Islet precursor cell (in vitro differentiated cells): ENCODE results near the gene RPP25.

ENCODE experiments used
- DNase-seq: peaks from one replicate; pipeline ENCODE4 v3.0.0-alpha.2; 2018

Gene RPP25

GRCh38 chr15:74913041-74913440 is 43.5 kb downstream of the RPP25 start:
- no peak for DNase-seq

GRCh38 chr15:74908635-74909034 is 47.9 kb downstream of the RPP25 start:
- no peak for DNase-seq

GRCh38 chr15:74907163-74907870 is 49.3 kb downstream of the RPP25 start:
- peak; percentile 66 for DNase-seq

GRCh38 chr15:74906450-74907162 is 50.0 kb downstream of the RPP25 start, which contains the start of gene FAM219B:
FAM219B (minus strand) TSS chr15:74906851; CDS start chr15:74906800, 51 bp downstream.
- peak; percentile 94 for DNase-seq

- DNase-seq, result peak; percentile 68
Observed at GRCh38 chr15:74906067-74906449, 50.5 kb downstream of the RPP25 start.
